Liver (tissue), 3 donors: ENCODE results near the gene SAT2.

Experiments used
- CTCF ChIP-seq: fragments of 150-350 bp; IDR thresholded peaks from 2 replicates; pipeline ENCODE4 v1.5.1; 2017; ENCODE audit warnings: improper control_type of control experiment, low read depth, low read length; ENCODE audit not compliant: missing input control
- GABPA ChIP-seq, 2 donors: IDR thresholded peaks in 1 of 2; conservative IDR thresholded peaks in 1 of 2; 2 replicates each; pipeline ENCODE4 v1.6.1; 2016; ENCODE audit warnings: antibody characterized with exemption in 2 of 2, mild to moderate bottlenecking in 1 of 2, moderate library complexity in 1 of 2
- HNF4A ChIP-seq, 2 donors: conservative IDR thresholded peaks; 2 replicates each; pipeline ENCODE4 v1.6.1; 2016; ENCODE audit warnings: antibody characterized with exemption in 2 of 2, mild to moderate bottlenecking in 2 of 2
- REST ChIP-seq: IDR thresholded peaks from 2 replicates; pipeline ENCODE4 v1.6.1; 2016; ENCODE audit warnings: antibody characterized with exemption, mild to moderate bottlenecking
- TF ChIP-seq, protein P1 (sequence below): IDR thresholded peaks from 2 replicates; pipeline ENCODE4 v1.6.1; 2016; ENCODE audit warnings: antibody characterized with exemption
- TF ChIP-seq, protein P2 (sequence below): IDR thresholded peaks from 2 replicates; pipeline ENCODE4 v1.6.1; 2016; ENCODE audit warnings: antibody characterized with exemption
- donor health status: healthy.
- donor health status: healthy.

GRCh38 chr17:7580604-7581575 is 46.7 kb downstream of the SAT2 start:
- TF ChIP-seq CTCF (no peak), HNF4A (conservative IDR thresholded peaks at IDR 0.05) (no peak), GABPA (IDR thresholded peaks at IDR 0.05 in 1 of 2, conservative IDR thresholded peaks at IDR 0.05 in 1 of 2) (no peak), REST (no peak)
- TF ChIP-seq, protein P1, sequence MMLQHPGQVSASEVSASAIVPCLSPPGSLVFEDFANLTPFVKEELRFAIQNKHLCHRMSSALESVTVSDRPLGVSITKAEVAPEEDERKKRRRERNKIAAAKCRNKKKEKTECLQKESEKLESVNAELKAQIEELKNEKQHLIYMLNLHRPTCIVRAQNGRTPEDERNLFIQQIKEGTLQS = no peak
- TF ChIP-seq, protein P2, sequence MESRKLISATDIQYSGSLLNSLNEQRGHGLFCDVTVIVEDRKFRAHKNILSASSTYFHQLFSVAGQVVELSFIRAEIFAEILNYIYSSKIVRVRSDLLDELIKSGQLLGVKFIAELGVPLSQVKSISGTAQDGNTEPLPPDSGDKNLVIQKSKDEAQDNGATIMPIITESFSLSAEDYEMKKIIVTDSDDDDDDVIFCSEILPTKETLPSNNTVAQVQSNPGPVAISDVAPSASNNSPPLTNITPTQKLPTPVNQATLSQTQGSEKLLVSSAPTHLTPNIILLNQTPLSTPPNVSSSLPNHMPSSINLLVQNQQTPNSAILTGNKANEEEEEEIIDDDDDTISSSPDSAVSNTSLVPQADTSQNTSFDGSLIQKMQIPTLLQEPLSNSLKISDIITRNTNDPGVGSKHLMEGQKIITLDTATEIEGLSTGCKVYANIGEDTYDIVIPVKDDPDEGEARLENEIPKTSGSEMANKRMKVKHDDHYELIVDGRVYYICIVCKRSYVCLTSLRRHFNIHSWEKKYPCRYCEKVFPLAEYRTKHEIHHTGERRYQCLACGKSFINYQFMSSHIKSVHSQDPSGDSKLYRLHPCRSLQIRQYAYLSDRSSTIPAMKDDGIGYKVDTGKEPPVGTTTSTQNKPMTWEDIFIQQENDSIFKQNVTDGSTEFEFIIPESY = no peak
